MM.1S (cell line): ENCODE data around the gene LRFN2.

ENCODE experiments used
- DNase-seq: peaks from one replicate; pipeline ENCODE4 v3.0.0-alpha.2; 2015
- H2AFZ ChIP-seq: fragments of 300-600 bp; sonication (generic); 2 replicates; pipeline ENCODE4 v1.6.0; 2016; ENCODE audit warnings: antibody characterized with exemption, low read length
- H3F3A ChIP-seq: fragments of 300-600 bp; sonication (generic); 2 replicates; pipeline ENCODE4 v1.6.1; 2016; ENCODE audit warnings: mild to moderate bottlenecking, antibody characterized with exemption, low read length, moderate library complexity, mixed read lengths; ENCODE audit not compliant: insufficient read depth
- H3K27ac ChIP-seq: fragments of 300-600 bp; sonication (generic); 2 replicates; pipeline ENCODE4 v1.5.1; 2016; ENCODE audit warnings: mild to moderate bottlenecking, low read length
- H3K27me3 ChIP-seq: fragments of 300-600 bp; sonication (generic); replicated peaks from 2 replicates; pipeline ENCODE4 v1.6.0; 2016; ENCODE audit warnings: low read length; ENCODE audit not compliant: insufficient read depth
- H3K36me3 ChIP-seq: fragments of 300-600 bp; sonication (generic); replicated peaks from 2 replicates; pipeline ENCODE4 v1.6.1; 2016; ENCODE audit warnings: mild to moderate bottlenecking, low read length, mixed read lengths; ENCODE audit not compliant: insufficient read depth
- H3K4me1 ChIP-seq: fragments of 300-600 bp; sonication (generic); 2 replicates; pipeline ENCODE4 v1.6.1; 2016; ENCODE audit warnings: low read length, mixed read lengths
- H3K4me2 ChIP-seq: fragments of 300-600 bp; sonication (generic); 2 replicates; pipeline ENCODE4 v1.6.0; 2016; ENCODE audit warnings: low read depth, low read length
- H3K4me3 ChIP-seq: fragments of 300-600 bp; sonication (generic); 2 replicates; pipeline ENCODE4 v1.5.1; 2016; ENCODE audit warnings: low read length, mixed read lengths
- H3K79me2 ChIP-seq: fragments of 300-600 bp; sonication (generic); 2 replicates; pipeline ENCODE4 v1.6.1; 2016; ENCODE audit warnings: mixed run types, low read length, mixed read lengths
- H3K9ac ChIP-seq: fragments of 300-600 bp; sonication (generic); 2 replicates; pipeline ENCODE4 v1.6.1; 2016; ENCODE audit warnings: low read length, mixed read lengths
- H3K9me2 ChIP-seq: fragments of 300-600 bp; sonication (generic); replicated peaks from 2 replicates; pipeline ENCODE4 v1.6.1; 2016; ENCODE audit warnings: mild to moderate bottlenecking, low read length, mixed read lengths; ENCODE audit not compliant: insufficient read depth
- H3K9me3 ChIP-seq: fragments of 300-600 bp; sonication (generic); replicated peaks from 2 replicates; pipeline ENCODE4 v1.6.1; 2016; ENCODE audit warnings: mild to moderate bottlenecking, low read length, mixed read lengths; ENCODE audit not compliant: insufficient read depth
- H4K20me1 ChIP-seq: fragments of 300-600 bp; sonication (generic); 2 replicates; pipeline ENCODE4 v1.6.1; 2016; ENCODE audit warnings: mild to moderate bottlenecking, low read length, moderate library complexity, mixed read lengths; ENCODE audit not compliant: insufficient read depth
- CTCF ChIP-seq: fragments of 300-600 bp; sonication (generic); IDR thresholded peaks from 2 replicates; pipeline ENCODE4 v1.5.1; 2016; ENCODE audit warnings: antibody characterized with exemption, low read length, mixed read lengths
- EZH2 ChIP-seq: fragments of 300-600 bp; sonication (generic); optimal IDR thresholded peaks from 2 replicates; pipeline ENCODE3; 2017; ENCODE audit warnings: low read depth, mild to moderate bottlenecking, antibody characterized with exemption, low read length, mixed read lengths
- EZH2phosphoT487 ChIP-seq: fragments of 300-600 bp; sonication (generic); IDR thresholded peaks from 2 replicates; pipeline ENCODE4 v1.6.1; 2018; ENCODE audit warnings: antibody characterized with exemption, low read length

Gene LRFN2

DNA sequence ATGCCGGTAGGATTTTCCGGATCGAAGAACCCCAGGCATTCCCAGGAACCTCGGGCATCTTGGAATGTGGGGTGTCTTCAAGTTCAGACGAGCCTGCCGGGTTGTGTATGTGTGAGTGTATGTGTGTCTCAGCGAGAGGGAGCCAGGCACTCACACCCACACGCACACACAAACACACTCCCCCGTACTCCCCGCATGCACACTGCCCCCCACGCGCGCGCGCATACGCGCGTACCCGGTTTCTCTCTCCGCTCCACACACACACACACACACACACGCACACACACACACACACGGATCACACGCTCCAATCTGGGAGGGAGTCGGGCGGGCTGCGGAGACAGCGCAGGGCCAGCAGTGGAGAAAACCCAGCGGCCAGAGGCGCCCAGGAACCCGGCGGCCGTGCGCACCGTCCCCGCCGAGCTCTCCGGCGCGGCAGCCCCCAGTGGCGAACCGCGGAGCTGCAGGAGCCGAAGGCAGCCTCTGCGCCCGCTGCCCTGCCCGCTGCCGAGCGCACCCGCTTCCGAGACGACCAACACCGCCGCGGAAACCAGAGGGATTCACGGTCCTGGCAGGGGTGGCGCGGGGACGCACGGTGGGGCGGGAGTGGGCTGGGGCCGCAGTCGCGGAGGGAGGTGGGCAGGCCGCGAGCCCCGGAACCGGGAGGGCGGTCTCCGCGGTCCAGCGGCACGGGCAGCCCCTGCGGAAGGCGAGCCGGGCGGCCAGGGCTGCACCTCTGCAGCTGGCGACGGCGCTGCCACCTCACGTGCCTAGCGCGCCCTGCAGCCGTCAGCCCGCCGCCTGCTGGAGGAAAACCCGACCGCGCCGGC, at the start of gene LRFN2:
LRFN2 (minus strand) TSS at position 125 of the 830 bp plus-strand sequence.
- no peaks in the 10 kb centered on the region for H3K4me1 ChIP-seq
- DNase-seq: peak; percentile 74
- TF ChIP-seq CTCF (peak; percentile 45; the same call in 1 of the 2 replicates), EZH2 (no peak)
- H3K27ac ChIP-seq: no peak within 1 kb of the TSS
- no peaks in the 10 kb centered on the region for H3K9me2 ChIP-seq
- H3K36me3 ChIP-seq: no peaks in the 10 kb centered on the region
- no peaks in the 10 kb centered on the region for H3K79me2 ChIP-seq
- no peaks in the 10 kb centered on the region; the same call in 1 of the 2 replicates for H3K27me3 ChIP-seq
- no peaks in the 10 kb centered on the region for H3F3A ChIP-seq
- H4K20me1 ChIP-seq: no peaks in the 10 kb centered on the region
- H3K9ac ChIP-seq: no peak within 1 kb of the TSS; the same call in 1 of the 2 replicates
- peak within 1 kb of the TSS; percentile 65; the same call in 1 of the 2 replicates for H3K4me2 ChIP-seq
- 0 out of 2 replicates have a peak within 1 kb of the TSS, but pooled peaks have one; percentile 58 for H2AFZ ChIP-seq
- no peaks in the 10 kb centered on the region for H3K9me3 ChIP-seq
- peak within 1 kb of the TSS; percentile 60 for H3K4me3 ChIP-seq

DNA sequence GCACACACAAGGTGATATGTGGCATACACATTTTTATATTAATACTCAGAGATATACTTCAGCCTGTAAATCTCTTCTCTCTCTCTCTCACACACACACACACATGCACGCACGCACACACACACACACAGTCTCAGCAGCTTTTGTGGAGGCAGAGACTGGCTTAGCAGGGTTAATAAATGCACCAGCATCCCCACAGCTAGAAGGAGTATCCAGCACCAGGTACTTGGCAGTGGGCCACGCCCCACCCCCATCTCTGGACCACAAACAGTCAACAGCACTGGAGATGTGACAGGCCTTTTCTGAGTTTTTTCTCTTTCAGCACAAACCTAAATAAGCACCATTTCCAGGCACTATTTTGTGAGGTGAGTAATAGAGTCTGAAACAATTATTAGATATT, 47.3 kb upstream of the LRFN2 start:
- no peak overlapping the region for H3K4me2 ChIP-seq
- TF ChIP-seq EZH2phosphoT487 (no peak), EZH2 (no peak), CTCF (no peak)
- H3K9me2 ChIP-seq: no peaks in the 10 kb centered on the region
- no peaks in the 10 kb centered on the region for H3F3A ChIP-seq
- H3K9me3 ChIP-seq: no peaks in the 10 kb centered on the region
- H4K20me1 ChIP-seq: no peaks in the 10 kb centered on the region
- DNase-seq: no peak
- H3K9ac ChIP-seq: no peak overlapping the region
- no peak overlapping the region for H3K4me3 ChIP-seq
- H3K4me1 ChIP-seq: no peaks in the 10 kb centered on the region
- H3K79me2 ChIP-seq: no peaks in the 10 kb centered on the region
- no peak overlapping the region for H3K27ac ChIP-seq
- H2AFZ ChIP-seq: no peak overlapping the region
- H3K36me3 ChIP-seq: no peaks in the 10 kb centered on the region
- H3K27me3 ChIP-seq: no peaks in the 10 kb centered on the region

DNA sequence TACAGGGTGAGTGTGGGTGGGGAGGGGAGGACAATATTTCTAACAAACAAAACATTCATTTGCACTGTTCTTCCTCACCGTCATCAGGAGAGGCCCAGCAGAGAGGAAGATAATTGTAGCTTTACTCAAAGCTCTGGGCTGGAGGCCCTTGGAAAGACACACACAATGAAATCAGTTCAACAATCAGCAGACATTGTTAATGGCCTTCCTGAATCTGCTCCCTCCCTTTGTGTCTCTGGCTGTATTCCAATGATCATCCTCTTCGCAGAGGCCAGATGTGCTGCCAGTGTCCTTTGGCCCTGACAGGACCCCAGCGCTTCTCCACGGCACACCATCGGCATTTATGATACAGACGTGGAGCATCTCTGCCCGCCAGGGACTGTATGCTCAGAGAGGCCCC, 44.6 kb upstream of the LRFN2 start:
- no peak for TF ChIP-seq EZH2
- no peak for TF ChIP-seq EZH2phosphoT487
- no peak for TF ChIP-seq CTCF
- Histone ChIP-seq H3K79me2 (no peaks in the 10 kb centered on the region), H3K9ac (no peak overlapping the region), H3K36me3 (no peaks in the 10 kb centered on the region), H3K4me1 (no peaks in the 10 kb centered on the region), H3K4me2 (no peak overlapping the region), H4K20me1 (no peaks in the 10 kb centered on the region), H3K27me3 (no peaks in the 10 kb centered on the region), H3K9me3 (no peaks in the 10 kb centered on the region), H3K4me3 (no peak overlapping the region), H2AFZ (no peak overlapping the region), H3K9me2 (no peaks in the 10 kb centered on the region), H3F3A (no peaks in the 10 kb centered on the region), H3K27ac (no peak overlapping the region)
- no peak for DNase-seq
